Right ventricle myocardium inferior (tissue), 1 donor: ENCODE measurements around the gene COQ9. TPM values are rescaled to one million over a fixed set of nuclear protein-coding genes. Genes with fewer than 3 reads are reported as not detected.
A peak's percentile ranks its signal among the peaks of the same experiment; 100 is the strongest.

Experiments
- ATAC-seq: fragments of 200-7000 bp; cut with Tn5 transposase; one replicate; pipeline ENCODE4 v1.9.1; 2020; ENCODE audit warnings: mild to moderate bottlenecking, moderate library complexity
- DNase-seq: peaks from one replicate; pipeline ENCODE4 v3.0.0; 2021; ENCODE audit errors: missing footprints
- intact Hi-C: fragments of 100-400 bp; cut with DNase I; formaldehyde crosslinking; loops from one replicate; pipeline ENCODE4 v1.11.0; 2022
- total RNA-seq: library from RNA; stranded (reverse); fragmentation: NEBNext Ultra II Directional; extraction: Animal tissue kit (Norgen Biotek cat#: 25700); gene quantifications from one replicate; pipeline ENCODE4 v1.2.1, GENCODE V29; 2021
- donor health status: DM: no; HTN: yes; CAD: no; lungs with severe emphysema.

The COQ9 gene
- total RNA-seq, 1 donor from 2014 or later = 215 TPM

DNA sequence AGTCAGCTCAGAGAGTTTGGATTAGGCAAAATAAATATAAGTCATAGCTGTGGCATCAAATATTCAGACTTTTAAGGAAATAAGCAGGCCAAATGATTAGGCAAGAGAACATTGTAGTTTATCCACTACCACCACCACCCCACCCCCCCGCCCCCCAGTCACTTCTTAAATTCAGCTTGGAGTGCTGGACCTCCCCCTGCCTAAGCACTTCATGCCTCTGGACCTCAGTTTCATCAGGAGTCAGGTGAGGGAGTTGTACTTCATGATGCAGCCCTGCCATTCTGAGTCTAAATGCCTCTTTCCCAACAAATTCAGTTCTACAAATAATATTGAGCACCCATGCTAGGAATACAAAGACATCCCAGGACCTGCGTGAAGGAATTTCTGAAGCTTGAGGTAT lies 17.2 kb downstream of the COQ9 start:
- DNase-seq = no peak
- ATAC-seq = no peak
- intact Hi-C loops = no loop called here

DNA sequence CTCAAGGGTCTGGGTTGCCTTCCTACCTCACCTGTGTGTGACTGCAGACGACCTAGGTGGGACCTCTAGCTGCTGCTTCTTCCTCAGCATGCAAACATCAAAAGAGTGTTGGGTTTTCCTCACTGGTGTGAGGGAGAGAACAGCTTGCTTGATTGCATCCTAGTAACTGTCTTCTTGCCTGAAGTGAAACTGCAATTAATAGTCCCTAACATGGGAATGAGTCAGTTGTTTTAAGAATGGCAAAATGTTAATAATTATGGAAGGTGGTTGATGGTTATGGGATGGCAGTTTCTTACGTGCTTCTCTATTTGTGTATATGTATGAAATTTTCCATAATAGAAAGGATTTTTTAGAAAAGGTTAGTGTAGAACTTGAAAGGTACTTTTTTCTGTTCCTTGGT lies 21.1 kb downstream of the COQ9 start:
- ATAC-seq (no peak), DNase-seq (no peak)
- intact Hi-C loops = no loop called here

DNA sequence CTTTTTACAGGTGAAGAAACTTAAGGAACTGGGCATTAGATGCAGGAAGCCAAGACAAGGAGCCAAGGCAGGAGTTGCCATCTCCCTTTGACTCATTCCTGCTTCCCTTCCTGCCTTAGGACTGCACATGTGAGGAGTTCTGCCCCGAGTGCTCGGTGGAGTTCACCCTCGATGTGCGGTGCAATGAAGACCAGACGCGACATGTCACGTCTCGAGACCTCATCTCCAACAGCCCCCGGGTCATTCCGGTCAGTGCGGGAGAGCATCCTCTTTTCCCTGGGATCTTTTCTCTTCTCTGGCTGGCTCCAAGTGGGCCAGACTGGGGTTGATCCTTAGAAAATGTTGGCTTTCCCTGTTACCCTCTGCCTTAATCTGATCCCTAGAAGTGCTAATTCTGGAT lies 21.8 kb downstream of the COQ9 start:
- ATAC-seq = no peak
- DNase-seq = no peak
- intact Hi-C loops = no loop called here

DNA sequence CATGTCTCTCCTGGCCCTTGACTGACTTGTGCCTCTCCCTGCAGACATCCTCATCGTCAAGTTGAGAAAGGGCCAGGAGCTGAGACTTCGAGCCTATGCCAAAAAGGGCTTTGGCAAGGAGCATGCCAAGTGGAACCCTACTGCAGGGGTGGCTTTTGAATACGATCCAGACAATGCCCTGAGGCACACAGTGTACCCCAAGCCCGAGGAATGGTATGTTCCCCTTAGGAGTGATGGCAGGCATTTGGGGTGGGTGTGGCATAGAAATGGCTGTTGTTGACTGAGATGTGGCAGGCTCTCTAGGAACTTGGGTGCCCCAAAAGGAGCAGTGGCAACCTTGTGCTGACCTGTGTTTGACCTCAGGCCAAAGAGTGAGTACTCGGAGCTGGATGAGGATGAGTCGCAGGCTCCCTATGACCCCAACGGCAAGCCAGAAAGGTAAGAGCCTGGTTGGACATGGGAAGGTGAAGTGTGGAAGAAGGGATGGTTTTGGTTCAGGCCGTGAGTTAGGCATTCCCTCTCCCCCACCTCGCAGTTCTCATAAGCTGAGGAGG lies 22.7 kb downstream of the COQ9 start:
- DNase-seq = no peak

DNA sequence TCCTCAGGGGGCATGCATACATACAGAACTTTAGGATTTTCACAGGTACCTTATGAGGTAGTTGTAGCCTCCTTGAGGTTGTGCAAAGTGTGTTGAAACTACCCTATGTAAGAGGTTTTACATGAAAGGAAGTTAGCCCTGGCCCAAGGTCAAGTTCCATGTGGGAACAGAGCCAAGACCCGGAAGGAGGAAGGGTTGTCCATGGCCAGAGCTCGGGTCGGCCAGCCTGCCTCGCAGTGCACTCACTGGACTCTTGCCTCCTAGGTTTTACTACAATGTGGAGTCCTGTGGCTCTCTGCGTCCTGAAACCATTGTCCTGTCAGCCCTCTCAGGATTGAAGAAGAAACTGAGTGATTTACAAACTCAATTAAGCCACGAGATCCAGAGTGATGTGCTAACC lies 23.4 kb downstream of the COQ9 start:
- peak; percentile 49 for ATAC-seq
- no peak for DNase-seq
- intact Hi-C loops = no loop called here

More for the DNA sequence above, 22.7 kb downstream of the COQ9 start:
- ATAC-seq = no peak
- intact Hi-C loops = no loop called here

DNA sequence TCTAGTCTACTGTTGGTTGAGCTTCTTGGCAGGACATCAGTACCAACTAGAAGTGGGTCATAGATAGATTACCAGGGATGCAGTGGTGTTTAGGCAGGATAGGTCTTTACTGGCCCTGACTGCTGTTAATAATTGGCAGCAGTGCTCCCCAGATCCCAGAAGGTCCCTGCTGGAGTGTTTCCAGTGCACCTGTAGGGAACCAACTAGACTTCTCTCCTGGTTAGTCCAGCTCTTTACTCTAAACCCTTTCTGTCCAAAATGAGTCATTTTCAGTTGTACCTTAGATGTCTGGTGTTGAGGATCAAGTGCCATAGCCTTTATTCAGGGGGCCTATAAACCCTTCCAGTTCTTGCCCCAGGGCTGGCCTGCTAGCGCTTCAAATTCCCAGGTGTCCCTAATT lies 23.9 kb downstream of the COQ9 start:
- DNase-seq = no peak
- ATAC-seq = no peak
- intact Hi-C loops = no loop called here

DNA sequence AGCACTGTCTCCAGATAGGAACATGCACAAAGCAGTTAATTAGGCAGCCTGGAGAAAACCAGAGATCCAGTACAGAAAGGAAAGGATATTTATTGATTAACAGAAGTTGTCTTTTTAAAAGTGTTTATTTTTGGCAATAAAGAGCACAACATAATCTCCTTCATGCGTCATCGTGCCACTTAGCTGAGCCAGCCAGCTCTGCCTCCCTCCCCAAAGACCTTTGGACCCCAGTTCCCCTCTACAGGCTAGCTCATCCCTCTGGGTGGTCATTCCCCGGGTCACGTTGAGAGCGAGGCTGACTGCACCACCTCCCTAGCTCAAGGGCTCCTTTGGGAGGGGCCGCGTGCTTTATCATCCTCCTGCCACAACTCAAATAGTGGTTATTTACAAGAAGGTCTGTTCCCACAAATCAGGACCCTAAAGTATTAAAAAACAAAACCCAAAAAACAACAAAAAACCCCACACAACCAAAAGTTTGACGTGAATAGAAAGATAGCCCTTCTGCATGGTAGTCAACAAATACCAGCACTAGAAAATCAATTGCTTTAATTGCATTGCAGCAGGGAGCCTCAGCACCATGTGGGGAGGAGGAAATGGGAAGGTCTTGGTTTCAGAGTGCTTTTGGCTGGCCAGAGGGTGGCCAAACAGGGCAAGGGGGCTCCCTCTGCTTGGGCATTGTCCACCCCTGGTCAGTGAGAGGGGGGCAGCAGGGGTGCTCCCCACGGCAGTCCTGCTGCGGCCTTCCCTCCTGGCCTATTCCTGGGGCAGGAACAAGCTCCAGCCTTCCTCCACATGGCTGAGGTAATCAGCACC lies 24.8 kb downstream of the COQ9 start:
- intact Hi-C loops = no loop called here
- no peak for ATAC-seq
- DNase-seq = no peak

DNA sequence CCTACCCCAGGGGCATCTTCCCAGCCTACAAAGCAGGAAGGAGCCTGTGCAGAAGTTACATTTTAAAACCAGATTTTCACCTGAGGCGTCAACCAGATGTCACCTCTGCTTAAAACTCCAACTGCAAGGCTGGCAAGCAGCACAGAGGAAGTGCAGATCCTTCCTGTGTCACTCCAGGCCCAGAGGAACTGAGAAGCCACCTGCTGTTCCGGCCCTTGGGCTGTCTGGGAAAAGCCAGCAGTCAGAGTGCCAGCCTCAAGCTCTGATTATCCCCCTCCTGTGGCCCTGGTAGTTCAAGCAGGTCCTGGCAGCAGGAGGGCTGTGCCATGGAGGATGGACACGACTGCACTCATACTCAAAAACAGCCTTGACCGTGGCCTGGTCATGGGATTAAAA lies 25.4 kb downstream of the COQ9 start:
- no peak for DNase-seq
- ATAC-seq = no peak
- intact Hi-C loops = no loop called here

DNA sequence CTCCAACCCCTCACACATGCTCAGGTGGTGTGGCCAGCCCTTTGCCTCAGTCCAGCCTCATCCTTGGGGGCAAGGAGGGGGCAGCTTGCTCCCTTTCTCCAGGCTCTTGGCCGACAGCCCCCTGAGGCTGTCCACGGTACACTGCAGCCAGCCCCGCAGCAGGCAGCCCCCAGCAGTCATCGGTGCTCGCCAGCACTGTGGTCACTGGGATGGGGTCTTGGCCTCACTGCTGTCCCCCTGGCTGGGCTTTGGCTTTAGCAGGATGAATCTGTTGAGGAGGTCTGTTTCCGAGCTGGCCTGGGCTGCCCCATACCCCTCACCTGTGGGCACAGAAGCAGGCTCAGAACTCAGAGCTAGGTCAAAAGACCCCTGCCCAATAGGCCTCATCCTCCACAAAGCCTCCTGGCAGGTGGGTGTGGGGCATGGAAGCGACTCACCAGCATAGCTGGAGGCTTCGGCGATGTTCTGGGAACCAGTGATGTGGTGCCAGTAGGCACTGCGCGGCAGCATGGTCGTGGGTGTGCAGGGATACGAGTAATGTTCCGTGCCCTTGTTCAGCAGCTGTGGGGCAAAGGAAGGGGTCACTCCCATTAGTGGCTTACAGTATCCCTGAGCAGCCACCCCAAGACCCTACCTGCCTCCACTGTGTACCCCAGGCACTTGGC lies 26.0 kb downstream of the COQ9 start:
- intact Hi-C loops = no loop called here
- DNase-seq = no peak
- no peak for ATAC-seq

DNA sequence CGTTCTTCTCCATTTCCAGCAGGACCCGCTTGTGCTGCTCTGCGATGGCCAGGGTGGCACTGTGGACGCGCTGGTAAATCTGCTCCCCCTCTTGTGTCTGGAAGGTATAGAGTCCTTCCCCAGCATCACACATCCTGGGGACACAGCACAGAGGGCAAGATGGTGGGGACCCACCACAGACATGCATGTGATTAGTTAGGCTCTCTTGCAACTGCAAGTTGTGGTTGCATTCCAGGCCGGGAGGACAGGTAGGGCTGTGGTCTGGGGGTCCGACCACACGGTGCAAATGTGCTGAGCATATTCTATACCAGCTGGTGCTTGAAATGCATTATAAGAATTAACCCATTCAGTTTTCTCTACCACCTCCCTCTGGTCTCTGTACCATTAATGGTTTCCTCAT lies 26.6 kb downstream of the COQ9 start:
- ATAC-seq (no peak), DNase-seq (no peak)
- intact Hi-C loops = no loop called here

DNA sequence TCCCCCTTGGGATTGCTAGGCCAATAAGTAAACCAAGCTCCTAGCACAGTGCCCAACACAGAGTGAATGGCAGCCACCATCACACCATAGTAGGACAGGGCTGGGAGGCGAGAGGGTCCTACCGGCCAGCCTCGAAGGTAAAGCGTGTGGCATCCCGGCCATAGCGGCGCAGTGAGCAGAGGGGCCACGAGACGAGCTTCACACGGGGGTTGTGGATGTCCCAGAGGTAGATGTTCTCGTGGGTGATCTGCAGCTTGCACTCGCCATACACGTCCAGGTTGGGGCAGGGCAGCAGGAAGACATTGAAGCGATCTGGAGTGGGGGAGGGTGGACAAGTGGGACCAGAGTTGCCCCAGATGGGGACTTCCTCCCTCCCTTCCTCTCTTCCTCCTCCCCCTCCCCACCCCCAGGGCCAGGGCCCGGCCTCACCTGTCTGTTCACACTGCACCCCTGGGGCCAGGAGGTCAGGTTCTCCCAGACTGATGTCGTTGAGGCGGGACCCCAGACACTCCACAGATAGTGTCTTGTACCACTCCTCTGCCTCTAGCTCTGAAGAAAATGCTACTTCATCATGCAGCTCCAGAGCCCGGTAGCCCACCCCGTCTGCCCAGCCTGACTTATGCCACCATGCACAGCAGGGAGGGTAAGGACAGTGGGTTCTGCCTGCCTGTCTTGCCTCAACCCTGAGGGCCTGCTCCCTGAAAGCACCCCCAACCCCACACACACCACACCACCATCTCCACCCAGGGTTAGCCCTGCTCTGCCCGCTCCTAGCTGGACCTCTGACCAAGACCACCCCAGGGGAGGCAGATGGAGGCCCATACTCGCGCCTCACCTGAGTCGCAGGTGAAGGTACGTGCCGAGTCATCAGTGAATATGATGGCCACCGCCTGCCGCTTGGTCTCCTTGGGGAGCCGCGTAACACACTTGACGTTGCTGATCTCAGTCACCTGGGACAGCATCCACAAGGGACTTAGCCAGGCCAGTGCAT lies 27.7 kb downstream of the COQ9 start:
- intact Hi-C loops = loop anchor here (5.0 kb wide), 1 partner anchor 42 kb away; no protein-coding TSS in a partner anchor

DNA sequence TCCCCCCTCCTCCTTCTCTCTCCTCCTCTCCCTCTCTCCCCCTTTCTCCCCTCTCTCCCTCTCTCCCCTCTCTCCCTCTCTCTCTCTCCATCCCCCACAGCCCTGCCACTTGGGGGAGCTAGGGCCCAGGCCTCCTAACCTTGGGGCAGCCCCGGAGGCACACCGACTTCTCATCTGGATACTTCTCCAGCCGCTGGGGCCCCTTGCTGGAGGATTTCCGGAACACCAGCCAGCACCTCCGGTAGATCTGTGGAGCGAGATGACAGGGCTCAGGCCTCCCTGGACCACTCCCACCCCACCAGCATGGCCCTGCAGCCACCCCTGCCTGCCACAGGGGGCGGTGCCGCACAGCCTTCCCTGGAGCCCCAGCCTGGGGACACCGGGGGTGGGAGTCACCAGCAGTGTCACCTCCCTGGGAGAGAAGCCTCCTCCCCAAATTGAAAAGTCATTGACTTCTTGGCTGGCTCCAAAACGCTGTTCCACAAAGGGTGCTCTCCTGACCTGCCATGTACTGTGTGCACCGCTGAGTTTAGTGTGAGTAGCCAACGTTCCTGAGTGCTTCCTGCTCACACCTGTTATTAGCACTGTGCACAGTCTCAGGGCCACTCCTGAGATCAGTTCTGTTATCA lies 28.5 kb downstream of the COQ9 start:
- intact Hi-C loops = loop anchor here (5.0 kb wide), 1 partner anchor 41 kb away; no protein-coding TSS in a partner anchor
- DNase-seq (peak; percentile 73), ATAC-seq (no peak)

More for the DNA sequence above, 27.7 kb downstream of the COQ9 start:
- ATAC-seq (no peak), DNase-seq (no peak)

DNA sequence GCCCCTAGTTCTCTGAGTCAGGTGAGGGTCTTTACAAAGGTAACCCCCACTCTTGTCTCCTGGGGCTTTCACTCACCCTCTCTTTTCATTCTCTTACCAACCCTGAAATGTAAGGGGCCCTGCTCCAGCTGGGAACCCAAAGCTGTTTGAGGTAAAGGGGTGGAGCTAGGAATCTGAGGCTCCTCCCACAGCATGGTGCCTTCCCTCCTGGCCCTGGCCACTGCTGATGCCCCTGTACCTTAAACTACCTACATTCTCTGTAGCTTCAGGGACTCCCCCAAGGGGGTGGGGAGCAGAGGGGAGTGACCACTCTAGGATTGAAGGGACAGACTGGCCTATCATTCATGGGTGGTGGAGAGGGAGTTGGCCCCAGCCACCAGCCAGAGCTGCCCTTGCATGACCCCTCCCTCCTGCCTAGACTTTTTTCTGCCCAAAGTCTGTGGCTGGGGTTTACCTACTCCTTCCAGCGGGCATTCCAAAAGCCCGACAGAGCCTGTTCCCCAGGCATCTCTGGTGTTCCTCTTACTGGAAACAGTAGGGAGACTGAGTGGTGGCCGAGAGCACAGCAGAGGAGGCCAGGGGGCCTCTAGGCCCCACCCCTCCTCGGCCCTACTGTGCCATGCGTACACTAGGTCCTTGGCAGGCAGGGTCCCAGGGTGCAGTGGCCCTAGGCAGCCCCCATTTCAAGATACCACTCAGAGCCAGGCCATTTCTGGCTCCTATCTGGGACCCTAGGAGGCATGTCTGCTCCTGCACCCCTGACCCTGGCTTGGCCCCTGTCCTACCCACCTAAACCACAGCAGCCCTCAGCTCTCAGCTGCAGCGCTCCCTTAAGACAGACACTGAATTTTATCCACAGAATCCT lies 29.5 kb downstream of the COQ9 start:
- no peak for ATAC-seq
- intact Hi-C loops = loop anchor here (5.0 kb wide), 1 partner anchor 41 kb away; no protein-coding TSS in a partner anchor
- no peak for DNase-seq

DNA sequence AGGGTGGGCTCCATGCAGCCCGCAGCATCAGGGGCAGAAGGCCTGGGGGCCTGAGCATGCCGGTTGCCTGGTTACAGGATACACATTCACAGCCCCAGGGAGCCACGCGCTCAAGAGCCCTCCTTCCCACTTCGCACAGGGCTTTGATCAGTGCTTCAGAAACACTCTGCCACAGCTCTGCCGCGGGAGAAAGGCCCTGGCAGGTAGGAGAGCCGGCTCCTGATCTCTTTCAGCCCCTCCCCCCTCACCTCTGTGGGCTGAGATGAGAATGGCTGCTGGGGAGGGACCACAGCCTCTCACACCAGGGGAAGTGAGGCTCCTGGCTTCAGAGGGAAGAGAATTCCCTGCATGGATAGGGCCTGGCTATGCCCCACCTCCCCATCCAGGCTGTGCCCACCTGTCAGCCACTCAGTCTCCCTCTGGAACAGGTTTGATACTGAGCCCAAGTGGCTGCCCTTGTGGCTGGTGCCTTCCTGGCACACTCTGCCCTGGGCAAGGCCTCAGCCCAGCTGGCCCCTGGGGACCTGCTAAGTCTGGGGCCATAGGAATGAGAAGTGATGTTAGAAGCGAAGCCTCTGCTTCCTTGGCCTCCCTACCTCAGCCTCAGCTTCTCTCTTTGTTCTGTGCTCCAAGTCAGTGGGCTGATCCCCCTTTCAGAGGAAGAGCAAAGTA lies 30.4 kb downstream of the COQ9 start:
- intact Hi-C loops = loop anchor here (5.0 kb wide), 1 partner anchor 40 kb away; no protein-coding TSS in a partner anchor
- DNase-seq (no peak), ATAC-seq (no peak)

DNA sequence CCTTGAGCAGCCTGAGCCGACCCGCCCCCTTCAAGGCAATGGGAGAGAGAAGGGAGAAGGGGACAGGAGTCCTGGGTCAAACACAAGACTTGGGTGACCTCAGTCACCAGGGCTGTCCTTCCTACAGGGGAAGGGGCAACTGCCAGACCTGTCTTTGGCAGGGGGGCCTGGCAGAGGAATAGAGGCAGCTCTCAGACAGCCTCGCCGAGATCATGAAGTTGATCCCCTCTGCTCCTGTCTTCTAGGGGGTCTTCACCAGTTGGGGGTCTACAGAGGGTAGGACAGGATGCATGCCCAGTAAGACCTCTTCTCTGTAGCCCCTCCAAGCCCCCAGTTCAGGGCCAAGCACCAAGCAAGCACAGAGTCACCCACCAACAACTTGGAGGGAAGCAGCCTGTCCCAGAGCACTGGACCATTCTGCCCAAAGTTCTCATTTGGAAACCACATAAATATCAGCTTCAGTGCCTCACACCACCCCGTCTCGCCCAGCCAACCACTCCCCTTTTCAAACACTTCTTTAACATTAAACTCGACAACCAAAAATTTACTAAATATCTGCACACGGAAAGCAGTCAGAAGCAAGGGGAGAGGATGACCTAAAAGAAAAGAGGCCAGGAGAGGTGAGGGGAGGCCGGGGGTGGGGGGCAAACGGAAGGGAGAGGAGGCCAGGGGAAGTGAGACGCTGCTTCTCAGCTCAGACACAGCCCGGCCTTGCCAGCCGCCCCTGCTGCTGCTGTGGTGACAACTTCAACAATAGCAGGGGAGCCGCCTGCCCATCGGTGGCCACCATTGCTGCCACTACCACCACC lies 31.3 kb downstream of the COQ9 start:
- ATAC-seq (no peak), DNase-seq (no peak)
- intact Hi-C loops = loop anchor here (5.0 kb wide), 1 partner anchor 39 kb away; no protein-coding TSS in a partner anchor
